SK-N-SH (cell line): ENCODE results near the gene POLR2A.

Experiments used
- CHD2 ChIP-seq: fragments of 150-350 bp; IDR thresholded peaks from 2 replicates; pipeline ENCODE4 v1.6.1; 2018; ENCODE audit warnings: low read length; ENCODE audit not compliant: partially characterized antibody
- CTCF ChIP-seq: fragments of 200-600 bp; sonication (generic); IDR thresholded peaks from 2 replicates; pipeline ENCODE4 v1.6.1; 2017; ENCODE audit warnings: antibody characterized with exemption, mild to moderate bottlenecking, moderate library complexity
- FOXM1 ChIP-seq: IDR thresholded peaks from 2 replicates; pipeline ENCODE4 v1.4.0; 2012; ENCODE audit warnings: low read depth, mild to moderate bottlenecking
- MAX ChIP-seq: IDR thresholded peaks from 2 replicates; pipeline ENCODE4 v1.4.0; 2012; ENCODE audit warnings: low read depth
- PBX3 ChIP-seq: IDR thresholded peaks from 2 replicates; pipeline ENCODE4; 2012
- POLR2AphosphoS5 ChIP-seq: IDR thresholded peaks from 2 replicates; pipeline ENCODE4 v1.6.1; 2012; ENCODE audit warnings: low read depth, low read length
- RAD21 ChIP-seq: IDR thresholded peaks from 2 replicates; pipeline ENCODE4 v1.6.1; 2012; ENCODE audit warnings: mild to moderate bottlenecking, low read length
- RCOR1 ChIP-seq: fragments of 150-350 bp; IDR thresholded peaks from 2 replicates; pipeline ENCODE4 v1.6.1; 2017; ENCODE audit warnings: antibody characterized with exemption, low read length
- REST ChIP-seq: IDR thresholded peaks from 2 replicates; pipeline ENCODE4 v1.6.1; 2012; ENCODE audit warnings: mild to moderate bottlenecking, low read depth, low read length, moderate library complexity
- RFX5 ChIP-seq: IDR thresholded peaks from 2 replicates; pipeline ENCODE4 v1.6.1; 2012; ENCODE audit warnings: mild to moderate bottlenecking, improper control_type of control experiment, low read length
- RXRA ChIP-seq: IDR thresholded peaks from 2 replicates; pipeline ENCODE4 v1.4.0; 2012; ENCODE audit warnings: low read depth, mild to moderate bottlenecking, borderline replicate concordance
- USF1 ChIP-seq: IDR thresholded peaks from 2 replicates; pipeline ENCODE4 v1.4.0; 2012; ENCODE audit warnings: low read depth, borderline replicate concordance

GRCh38 chr17:7445619-7445968 lies 38.6 kb upstream of the POLR2A start:
- no peak for TF ChIP-seq RCOR1
- no peak for TF ChIP-seq CTCF
- TF ChIP-seq PBX3, result no peak
- no peak for TF ChIP-seq USF1
- no peak for TF ChIP-seq RXRA
- TF ChIP-seq FOXM1, result no peak
- no peak for TF ChIP-seq RFX5
- no peak for TF ChIP-seq MAX
- TF ChIP-seq REST, result no peak
- no peak for TF ChIP-seq CHD2
- TF ChIP-seq RAD21, result no peak
- no peak for TF ChIP-seq POLR2AphosphoS5
